HK-2 (cell line): Measurements from ENCODE around the gene EHF.
"Not testable (repeated sequence)": the region's sequence is repeated elsewhere in the genome, so short reads cannot be mapped to it uniquely, and the experiment has no call there.

Source experiments
- DNase-seq: peaks from one replicate; pipeline ENCODE4 v3.0.0-alpha.2; 2018; ENCODE audit not compliant: unreplicated experiment

The EHF gene

GRCh38 chr11:34668583-34669053 is 47.7 kb downstream of the EHF start:
- DNase-seq = no peak

- no peak for DNase-seq
Measured at GRCh38 chr11:34669458-34669857, 48.6 kb downstream of the EHF start.

- DNase-seq = no peak
Measured at GRCh38 chr11:34671117-34671516, 50.2 kb downstream of the EHF start.

- DNase-seq = no peak
Measured at GRCh38 chr11:34671946-34672345, 51.1 kb downstream of the EHF start.

GRCh38 chr11:34674038-34674437 is 53.1 kb downstream of the EHF start:
- no peak for DNase-seq

DNA sequence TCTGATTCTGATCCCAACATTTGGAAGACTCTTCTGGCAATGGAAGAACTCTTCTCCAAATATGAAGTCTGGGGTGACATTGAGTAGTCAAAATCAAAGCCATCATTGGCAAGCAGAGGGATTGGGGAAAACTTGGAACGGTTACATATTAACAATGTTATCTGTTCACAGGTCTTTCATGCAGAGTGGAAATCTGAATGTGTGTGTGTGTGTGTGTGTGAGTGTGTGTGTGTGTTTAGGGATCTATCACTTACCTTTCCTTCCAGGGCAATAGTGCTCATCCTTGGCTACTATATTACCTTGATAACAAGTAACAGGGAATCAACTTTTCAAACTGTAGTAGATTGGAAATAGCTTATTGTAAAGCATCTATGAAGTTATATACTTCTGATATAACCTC is 55.3 kb downstream of the EHF start:
- DNase-seq = no peak

GRCh38 chr11:34679681-34680080 is 58.8 kb downstream of the EHF start:
- no peak for DNase-seq

- no peak for DNase-seq
Measured at GRCh38 chr11:34680206-34680605, 59.3 kb downstream of the EHF start.

DNA sequence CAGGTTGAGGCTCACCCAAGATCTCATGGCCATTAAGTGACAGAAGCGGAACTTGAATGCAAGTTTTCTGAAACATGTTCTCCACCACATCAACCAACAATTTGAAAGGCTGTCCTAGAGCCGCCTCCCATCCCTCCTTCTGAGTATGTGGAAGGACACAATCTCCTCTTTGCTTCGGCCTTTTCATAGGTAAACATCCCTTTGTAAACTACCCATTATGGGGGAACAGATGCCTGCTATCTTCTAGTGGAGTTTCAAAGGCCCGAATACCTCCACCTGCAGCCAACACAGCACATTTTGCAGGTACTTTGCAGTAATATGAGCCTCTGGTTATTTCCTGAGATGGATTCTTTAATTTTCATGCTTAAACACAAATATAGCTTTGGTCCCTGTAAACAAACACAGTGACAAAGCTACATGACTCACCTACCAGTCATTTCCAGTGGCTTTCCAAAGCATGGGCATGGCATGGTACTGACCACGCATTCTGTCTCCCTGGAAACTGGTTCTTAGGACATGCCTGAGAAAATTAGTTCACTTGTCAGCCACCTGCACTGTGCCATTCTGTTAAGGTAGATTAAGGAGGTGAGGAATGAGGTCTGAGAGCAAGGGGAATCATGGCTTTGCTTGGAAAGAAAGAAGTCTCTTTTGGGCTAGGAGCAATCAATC is 60.2 kb downstream of the EHF start:
- DNase-seq = peak; percentile 8

- no peak for DNase-seq
Measured at GRCh38 chr11:34682825-34683224, 61.9 kb downstream of the EHF start.

- no peak for DNase-seq
Measured at GRCh38 chr11:34683396-34683795, 62.5 kb downstream of the EHF start.

DNA sequence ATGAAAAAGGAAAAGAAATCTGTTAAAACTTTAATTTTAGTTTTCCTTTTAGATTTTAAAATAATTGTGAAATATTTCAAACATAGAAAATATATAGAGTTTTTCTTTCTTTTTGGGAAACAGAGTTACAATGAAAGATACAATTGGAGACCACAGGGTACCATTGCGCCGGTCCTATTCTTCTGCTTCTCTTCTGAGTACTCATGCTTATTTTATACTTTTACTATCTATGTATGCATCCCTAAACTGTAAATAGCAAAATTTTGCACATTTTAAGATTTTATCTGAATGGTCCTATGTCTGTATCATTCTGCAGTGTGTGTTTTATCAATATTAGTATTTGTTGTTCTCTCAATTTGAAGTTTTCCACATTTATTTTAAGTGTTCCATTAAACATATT is 65.0 kb downstream of the EHF start:
- no peak for DNase-seq

GRCh38 chr11:34692299-34692698 is 71.4 kb downstream of the EHF start:
- DNase-seq = not testable (repeated sequence)

- DNase-seq = no peak
Measured at GRCh38 chr11:34696862-34697261, 76.0 kb downstream of the EHF start.

DNA sequence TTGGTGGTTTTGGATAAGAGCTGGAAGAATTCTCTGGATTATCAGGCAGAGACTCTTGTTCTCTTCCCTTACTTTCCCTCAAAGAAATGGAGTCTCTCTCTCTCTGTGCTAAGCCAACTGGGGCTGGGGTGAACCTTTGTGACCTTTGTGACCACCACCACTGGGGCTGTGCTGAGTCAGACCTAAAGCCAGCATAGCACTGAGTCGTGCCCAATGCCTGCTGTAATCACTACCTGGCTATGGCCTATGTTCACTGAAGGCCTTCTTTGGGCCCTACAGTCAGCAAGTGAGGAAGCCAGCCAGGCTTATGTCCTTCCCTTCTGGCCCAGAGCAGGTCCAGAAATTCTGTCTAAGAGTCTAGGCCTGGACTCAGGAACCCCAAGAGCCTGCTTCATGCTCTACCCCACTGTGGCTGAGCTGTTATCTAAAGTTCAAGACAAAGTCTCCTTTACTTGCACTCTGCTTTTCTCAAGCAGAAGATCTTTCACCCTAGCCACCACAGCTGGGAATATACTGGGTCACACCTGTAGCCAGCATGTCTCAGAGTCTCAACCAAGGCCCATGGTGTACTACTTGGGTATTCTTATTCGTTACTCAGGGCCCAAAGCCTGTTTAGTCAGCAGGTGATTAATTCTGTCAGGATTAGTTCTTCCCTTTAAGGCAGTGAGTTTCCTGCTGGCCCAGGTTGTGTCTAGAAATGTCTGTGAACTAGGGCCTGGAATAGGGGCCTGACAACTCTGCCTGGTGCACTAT is 86.0 kb downstream of the EHF start:
- no peak for DNase-seq

DNA sequence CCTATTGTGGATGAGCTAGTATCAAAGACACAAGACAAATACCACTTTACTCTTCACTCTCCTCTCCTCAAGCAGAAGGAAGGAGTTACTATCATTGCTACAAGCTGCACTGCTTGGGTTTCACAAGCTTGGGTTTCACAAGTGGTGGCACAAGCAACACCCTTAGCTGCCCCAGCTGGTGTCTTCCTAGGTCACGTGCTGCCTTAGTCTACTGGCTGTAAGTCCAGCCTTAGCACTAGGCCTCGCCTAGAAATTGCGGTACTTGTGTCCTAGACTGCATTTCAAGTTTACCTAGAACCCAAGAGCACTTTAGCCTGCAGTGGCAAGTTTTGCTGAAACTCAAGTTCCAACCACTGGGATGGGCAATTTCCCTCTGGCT is 86.6 kb downstream of the EHF start:
- DNase-seq = no peak
